H1 (cell line): Measurements from ENCODE around the gene MTMR4.

Experiments
- BACH1 ChIP-seq: IDR thresholded peaks from 2 replicates; pipeline ENCODE4 v1.6.1; 2012; ENCODE audit warnings: low read length, improper control_type of control experiment
- BRCA1 ChIP-seq: IDR thresholded peaks from 2 replicates; pipeline ENCODE4 v1.6.1; 2012; ENCODE audit warnings: low read depth, low read length, improper control_type of control experiment
- CTCF ChIP-seq, 3 experiments: IDR thresholded peaks; 1 replicate in 2 of 3; 2 replicates in 1 of 3; pipeline versions ENCODE4 v1.5.1 to v1.6.1; 2011; ENCODE audit warnings: low read length in 3 of 3, mild to moderate bottlenecking in 3 of 3, inconsistent platforms in 2 of 3, low read depth in 1 of 3, moderate library complexity in 1 of 3; ENCODE audit not compliant: insufficient read depth in 1 of 3; ENCODE audit errors: control extremely low read depth in 1 of 3
- EGR1 ChIP-seq: IDR thresholded peaks from 2 replicates; pipeline ENCODE4 v1.6.1; 2011; ENCODE audit warnings: low read depth, low read length, borderline replicate concordance
- EP300 ChIP-seq, 2 experiments: IDR thresholded peaks; 1 replicate in 1 of 2; 2 replicates in 1 of 2; pipeline ENCODE4 v1.6.1; 2011 to 2012; ENCODE audit warnings: low read depth in 2 of 2, low read length in 2 of 2, mild to moderate bottlenecking in 2 of 2, borderline replicate concordance in 1 of 2, inconsistent platforms in 1 of 2, moderate library complexity in 1 of 2
- EZH2 ChIP-seq: fragments of 200-600 bp; sonication (generic); IDR thresholded peaks from 2 replicates; pipeline ENCODE4 v1.7.1; 2012; ENCODE audit warnings: low read depth, mild to moderate bottlenecking, moderate library complexity, low read length, inconsistent platforms; ENCODE audit not compliant: severe bottlenecking
- GABPA ChIP-seq: IDR thresholded peaks from 2 replicates; pipeline ENCODE4 v1.6.1; 2011; ENCODE audit warnings: mild to moderate bottlenecking, low read length, moderate library complexity, borderline replicate concordance; ENCODE audit not compliant: insufficient read depth
- GTF2F1 ChIP-seq: IDR thresholded peaks from 2 replicates; pipeline ENCODE4 v1.6.1; 2012; ENCODE audit warnings: low read depth, low read length, improper control_type of control experiment, borderline replicate concordance
- POLR2A ChIP-seq, 2 experiments: IDR thresholded peaks; 1 replicate in 1 of 2; 2 replicates in 1 of 2; pipeline ENCODE4 v1.6.1; 2011; ENCODE audit warnings: low read depth in 2 of 2, low read length in 2 of 2, mild to moderate bottlenecking in 2 of 2; ENCODE audit errors: control extremely low read depth in 1 of 2
- RBBP5 ChIP-seq: IDR thresholded peaks from 2 replicates; pipeline ENCODE4 v1.7.1; 2012; ENCODE audit warnings: low read depth, mild to moderate bottlenecking, inconsistent platforms, low read length, moderate library complexity, borderline replicate concordance
- SP2 ChIP-seq: IDR thresholded peaks from 2 replicates; pipeline ENCODE4 v1.6.1; 2012; ENCODE audit warnings: mild to moderate bottlenecking, low read length, inconsistent platforms
- TBP ChIP-seq: IDR thresholded peaks from 2 replicates; pipeline ENCODE4 v1.6.1; 2011; ENCODE audit warnings: low read depth, low read length, improper control_type of control experiment
- TCF12 ChIP-seq: IDR thresholded peaks from 2 replicates; pipeline ENCODE4 v1.6.1; 2011; ENCODE audit warnings: low read depth, mild to moderate bottlenecking, low read length
- USF2 ChIP-seq: IDR thresholded peaks from 2 replicates; pipeline ENCODE4 v1.6.1; 2011; ENCODE audit warnings: low read length, improper control_type of control experiment

- TF ChIP-seq SP2 (no peak), CTCF (IDR thresholded peaks at IDR 0.05; ENCODE audit: control extremely low read depth in 1 of 3, insufficient read depth in 1 of 3, low read depth in 1 of 3, low read length in 3 of 3) (no peak), EZH2 (no peak), TBP (no peak), RBBP5 (no peak), BRCA1 (no peak), POLR2A (IDR thresholded peaks at IDR 0.05; ENCODE audit: control extremely low read depth in 1 of 2, low read depth in 2 of 2, low read length in 2 of 2) (no peak), USF2 (no peak), GABPA (no peak), EP300 (IDR thresholded peaks at IDR 0.05; ENCODE audit: borderline replicate concordance in 1 of 2, low read depth in 2 of 2, low read length in 2 of 2) (no peak), TCF12 (no peak), GTF2F1 (no peak), BACH1 (no peak), EGR1 (no peak)
Measured at GRCh38 chr17:58539698-58540097, 25.3 kb upstream of the MTMR4 start.
